ENCODE measurements around the gene CLIP1.

DNA sequence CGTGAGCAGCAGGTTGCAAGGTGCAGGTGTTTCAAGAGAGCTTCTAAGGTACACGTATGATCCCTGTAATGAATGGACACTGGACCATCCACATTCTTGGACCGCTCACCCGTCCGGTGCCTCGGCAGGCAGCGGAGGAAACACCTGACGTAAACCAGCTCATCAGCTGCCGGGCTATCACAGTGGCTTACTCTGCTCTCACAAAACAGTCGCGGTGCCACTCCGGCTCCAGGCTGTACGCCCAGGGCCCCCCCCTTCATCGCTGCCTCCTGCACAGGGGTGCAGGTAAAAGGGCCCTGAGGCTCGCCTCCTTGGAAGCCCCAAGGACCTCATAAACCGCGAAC lies 156.6 kb downstream of the CLIP1 start:
- TF ChIP-seq CTCF (IDR thresholded peaks at IDR 0.05; ENCODE audit: borderline replicate concordance, extremely low read depth, low read length, poor library complexity, severe bottlenecking) (no peak), EZH2 (IDR thresholded peaks at IDR 0.05; ENCODE audit: borderline replicate concordance, low read depth, low read length, severe bottlenecking) (no peak)
